Parathyroid adenoma (tissue), 2 donors: ENCODE results near the gene TOM1L2.
A peak's percentile ranks its signal among the peaks of the same experiment; 100 is the strongest.

Experiments
- H2AFZ ChIP-seq: fragments of 300-600 bp; sonication (generic); one replicate; pipeline ENCODE4 v1.7.0; 2017; ENCODE audit warnings: antibody characterized with exemption, mild to moderate bottlenecking
- H3K27ac ChIP-seq: fragments of 300-600 bp; sonication (generic); one replicate; pipeline ENCODE4 v1.7.0; 2017
- H3K27me3 ChIP-seq: fragments of 300-600 bp; sonication (generic); one replicate; pipeline ENCODE4 v1.7.0; 2017; ENCODE audit warnings: low read length; ENCODE audit not compliant: control insufficient read depth, insufficient read depth
- H3K36me3 ChIP-seq: fragments of 300-600 bp; sonication (generic); one replicate; pipeline ENCODE4 v1.7.0; 2017; ENCODE audit warnings: low read length; ENCODE audit not compliant: control insufficient read depth, insufficient read depth
- H3K4me1 ChIP-seq: fragments of 300-600 bp; sonication (generic); one replicate; pipeline ENCODE4 v1.7.0; 2017; ENCODE audit warnings: control low read depth
- H3K4me2 ChIP-seq: fragments of 300-600 bp; sonication (generic); one replicate; pipeline ENCODE4 v1.7.0; 2017; ENCODE audit warnings: low read length
- H3K4me3 ChIP-seq: fragments of 300-600 bp; sonication (generic); one replicate; pipeline ENCODE4 v1.7.0; 2017; ENCODE audit warnings: low read depth, low read length
- H3K79me2 ChIP-seq: fragments of 300-600 bp; sonication (generic); one replicate; pipeline ENCODE4 v1.7.0; 2017; ENCODE audit warnings: control low read depth
- H3K9ac ChIP-seq: fragments of 300-600 bp; sonication (generic); one replicate; pipeline ENCODE4 v1.7.0; 2017; ENCODE audit warnings: mild to moderate bottlenecking
- H3K9me3 ChIP-seq: fragments of 300-600 bp; sonication (generic); one replicate; pipeline ENCODE4 v1.7.0; 2017; ENCODE audit warnings: low read length; ENCODE audit not compliant: control insufficient read depth
- CTCF ChIP-seq: fragments of 300-600 bp; sonication (generic); IDR thresholded peaks from one replicate; pipeline ENCODE4 v1.7.0; 2017; ENCODE audit warnings: antibody characterized with exemption, mild to moderate bottlenecking
- donor health status: primary hyperparathyroidism.

The TOM1L2 gene

GRCh38 chr17:17837966-17838962, 133.9 kb downstream of the TOM1L2 start:
- Histone ChIP-seq H3K4me3 (no peak overlapping the region), H3K4me2 (peak overlapping the region; percentile 25), H3K27me3 (no peaks in the 10 kb centered on the region), H3K4me1 (peaks cover 51% of the 10 kb centered on the region), H3K36me3 (no peaks in the 10 kb centered on the region), H3K9ac (no peak overlapping the region), H3K79me2 (peaks cover 5% of the 10 kb centered on the region), H2AFZ (no peak overlapping the region), H3K27ac (peak overlapping the region; percentile 91), H3K9me3 (no peaks in the 10 kb centered on the region)
- no peak for TF ChIP-seq CTCF

GRCh38 chr17:17837380-17837821, 134.8 kb downstream of the TOM1L2 start:
- Histone ChIP-seq H3K79me2 (peaks cover 5% of the 10 kb centered on the region), H3K36me3 (no peaks in the 10 kb centered on the region), H3K4me3 (peak overlapping the region; percentile 81), H3K4me1 (peaks cover 51% of the 10 kb centered on the region), H3K9ac (no peak overlapping the region), H3K9me3 (no peaks in the 10 kb centered on the region), H2AFZ (peak overlapping the region; percentile 69), H3K4me2 (peak overlapping the region; percentile 93), H3K27ac (peak overlapping the region; percentile 91), H3K27me3 (no peaks in the 10 kb centered on the region)
- TF ChIP-seq CTCF, result no peak

- H3K9me3 ChIP-seq, result no peaks in the 10 kb centered on the region
- H3K4me3 ChIP-seq, result peak within 1 kb of the TSS; percentile 81
- H3K9ac ChIP-seq, result peak within 1 kb of the TSS; percentile 63
- TF ChIP-seq CTCF, result no peak
- H3K27me3 ChIP-seq, result no peaks in the 10 kb centered on the region
- no peaks in the 10 kb centered on the region for H3K36me3 ChIP-seq
- peak within 1 kb of the TSS; percentile 91 for H3K27ac ChIP-seq
- H2AFZ ChIP-seq, result peak within 1 kb of the TSS; percentile 69
- H3K79me2 ChIP-seq, result peaks cover 5% of the 10 kb centered on the region
- H3K4me2 ChIP-seq, result peak within 1 kb of the TSS; percentile 93
- peaks cover 51% of the 10 kb centered on the region for H3K4me1 ChIP-seq
Observed at GRCh38 chr17:17836818-17837379, 135.3 kb downstream of the TOM1L2 start, which contains the start of gene SREBF1. SREBF1 (minus strand) TSS chr17:17836986; CDS start chr17:17836817, 169 bp downstream.

- peak overlapping the region; percentile 69 for H2AFZ ChIP-seq
- peaks cover 5% of the 10 kb centered on the region for H3K79me2 ChIP-seq
- no peaks in the 10 kb centered on the region for H3K36me3 ChIP-seq
- no peaks in the 10 kb centered on the region for H3K27me3 ChIP-seq
- peak overlapping the region; percentile 63 for H3K9ac ChIP-seq
- H3K4me1 ChIP-seq, result peaks cover 49% of the 10 kb centered on the region
- no peak for TF ChIP-seq CTCF
- no peaks in the 10 kb centered on the region for H3K9me3 ChIP-seq
- peak overlapping the region; percentile 91 for H3K27ac ChIP-seq
- peak overlapping the region; percentile 81 for H3K4me3 ChIP-seq
- peak overlapping the region; percentile 93 for H3K4me2 ChIP-seq
Observed at GRCh38 chr17:17836250-17836817, 135.9 kb downstream of the TOM1L2 start.
